ENCODE results near the gene DUSP15.
A peak's percentile ranks its signal among the peaks of the same experiment; 100 is the strongest.

DNA sequence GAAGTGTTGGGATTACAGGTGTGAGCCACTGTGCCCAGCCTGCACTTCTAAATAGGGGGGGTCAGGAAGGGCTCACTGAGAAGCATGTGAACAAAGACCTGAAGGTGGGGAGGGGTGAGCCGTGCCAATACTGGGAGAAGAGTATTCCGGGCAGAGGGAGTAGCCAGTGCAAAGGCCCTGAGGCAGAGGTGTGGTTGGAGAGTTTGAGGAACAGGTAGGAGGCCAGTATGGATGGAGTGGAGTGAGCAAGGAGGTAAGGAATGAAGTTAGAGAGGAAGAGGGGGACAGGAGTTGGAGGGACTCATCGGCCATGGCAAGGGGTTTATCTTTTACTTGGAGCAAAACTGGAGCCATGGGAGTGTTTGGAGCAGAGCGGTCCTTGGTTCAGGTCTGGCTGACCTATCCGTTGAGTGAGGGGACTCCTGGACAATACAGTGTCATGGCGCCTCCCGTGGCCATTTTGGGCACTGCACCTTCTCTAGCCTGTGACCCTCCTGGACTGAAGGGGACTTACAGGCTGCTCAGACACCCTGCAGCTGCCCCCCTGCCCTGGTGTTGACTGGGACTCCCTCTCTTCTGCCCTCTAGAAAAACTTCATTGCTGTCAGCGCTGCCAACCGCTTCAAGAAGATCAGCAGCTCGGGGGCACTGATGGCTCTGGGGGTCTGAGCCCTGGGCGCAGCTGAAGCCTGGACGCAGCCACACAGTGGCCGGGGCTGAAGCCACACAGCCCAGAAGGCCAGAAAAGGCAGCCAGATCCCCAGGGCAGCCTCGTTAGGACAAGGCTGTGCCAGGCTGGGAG, 37.0 kb downstream of the DUSP15 start:
- TF ChIP-seq, protein P1, sequence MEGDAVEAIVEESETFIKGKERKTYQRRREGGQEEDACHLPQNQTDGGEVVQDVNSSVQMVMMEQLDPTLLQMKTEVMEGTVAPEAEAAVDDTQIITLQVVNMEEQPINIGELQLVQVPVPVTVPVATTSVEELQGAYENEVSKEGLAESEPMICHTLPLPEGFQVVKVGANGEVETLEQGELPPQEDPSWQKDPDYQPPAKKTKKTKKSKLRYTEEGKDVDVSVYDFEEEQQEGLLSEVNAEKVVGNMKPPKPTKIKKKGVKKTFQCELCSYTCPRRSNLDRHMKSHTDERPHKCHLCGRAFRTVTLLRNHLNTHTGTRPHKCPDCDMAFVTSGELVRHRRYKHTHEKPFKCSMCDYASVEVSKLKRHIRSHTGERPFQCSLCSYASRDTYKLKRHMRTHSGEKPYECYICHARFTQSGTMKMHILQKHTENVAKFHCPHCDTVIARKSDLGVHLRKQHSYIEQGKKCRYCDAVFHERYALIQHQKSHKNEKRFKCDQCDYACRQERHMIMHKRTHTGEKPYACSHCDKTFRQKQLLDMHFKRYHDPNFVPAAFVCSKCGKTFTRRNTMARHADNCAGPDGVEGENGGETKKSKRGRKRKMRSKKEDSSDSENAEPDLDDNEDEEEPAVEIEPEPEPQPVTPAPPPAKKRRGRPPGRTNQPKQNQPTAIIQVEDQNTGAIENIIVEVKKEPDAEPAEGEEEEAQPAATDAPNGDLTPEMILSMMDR (IDR thresholded peaks at IDR 0.05): peak in 5 of 7 experiments; percentile 19 to 78 (median 64)
- no peak for TF ChIP-seq POLR2A (IDR thresholded peaks at IDR 0.05)
